Neural progenitor cell (in vitro differentiated cells): ENCODE results near the gene PRRT1B.

Experiments
- CTCF ChIP-seq: fragments of 200-600 bp; sonication (generic); IDR thresholded peaks from 2 replicates; pipeline ENCODE4 v1.5.1; 2017; ENCODE audit warnings: antibody characterized with exemption, mild to moderate bottlenecking
- EZH2 ChIP-seq: fragments of 200-600 bp; sonication (generic); IDR thresholded peaks from 2 replicates; pipeline ENCODE4 v1.6.1; 2017; ENCODE audit warnings: antibody characterized with exemption, mild to moderate bottlenecking, moderate library complexity
- EZH2phosphoT487 ChIP-seq: fragments of 200-600 bp; sonication (generic); IDR thresholded peaks from 2 replicates; pipeline ENCODE4 v1.6.1; 2017; ENCODE audit warnings: antibody characterized with exemption

- TF ChIP-seq CTCF = no peak
- no peak for TF ChIP-seq EZH2
- no peak for TF ChIP-seq EZH2phosphoT487
These were observed 32.1 kb upstream of the PRRT1B start for GRCh38 chr9:131513177-131513576.
